HG03457 (cell line): Measurements from ENCODE around the gene UBD.

ENCODE experiments used
- ATAC-seq: cut with Tn5 transposase; IDR thresholded peaks from one replicate; pipeline ENCODE4 v1.9.1; 2021; ENCODE audit warnings: moderate number of reproducible peaks; ENCODE audit not compliant: unreplicated experiment

Gene UBD

DNA sequence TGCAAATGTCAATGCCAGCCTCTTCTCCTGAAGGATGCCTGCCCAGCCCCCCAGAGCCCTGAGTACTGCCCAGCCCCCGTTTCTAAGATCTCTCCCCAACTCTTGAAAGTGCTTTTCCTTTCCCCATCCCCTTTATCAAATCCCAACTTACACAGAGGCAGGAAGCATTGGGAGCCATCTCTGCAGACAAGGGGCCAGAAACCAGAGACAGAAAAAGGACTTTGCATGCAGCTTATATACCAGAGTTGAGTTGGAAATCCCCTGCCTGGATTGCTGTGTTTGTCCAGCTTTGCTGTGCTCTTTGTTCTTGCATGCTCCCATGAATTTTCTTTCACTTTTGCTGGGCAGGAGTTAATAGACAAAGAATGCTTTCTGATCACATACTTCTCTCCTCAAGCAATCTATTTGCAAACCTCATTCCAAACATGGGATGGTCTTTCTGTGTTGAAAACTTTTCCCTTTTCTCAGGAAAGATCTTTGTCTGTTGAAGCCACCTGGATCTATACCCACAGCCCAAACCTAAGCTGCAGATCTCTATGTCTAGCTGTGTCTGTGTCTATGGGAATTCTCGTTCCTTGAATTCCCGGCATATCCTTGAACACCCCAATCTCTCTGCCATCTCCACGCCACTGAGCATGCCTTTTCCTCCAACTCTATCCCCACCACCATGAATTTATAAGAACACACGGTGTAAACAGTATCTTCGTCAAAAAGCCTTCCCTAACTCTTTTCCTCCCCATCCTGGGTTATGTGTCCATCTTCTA lies at the start of gene UBD:
UBD (minus strand) TSS at position 209 of the 764 bp plus-strand sequence; CDS start at position 178, 31 bp downstream.
- no peak for ATAC-seq

GRCh38 chr6:29608131-29608530 lies 48.6 kb upstream of the UBD start:
- ATAC-seq, result no peak

- ATAC-seq, result no peak
These were observed 44.4 kb upstream of the UBD start for GRCh38 chr6:29603930-29604329.

- no peak for ATAC-seq
These were observed 43.9 kb upstream of the UBD start for GRCh38 chr6:29603456-29603855.

DNA sequence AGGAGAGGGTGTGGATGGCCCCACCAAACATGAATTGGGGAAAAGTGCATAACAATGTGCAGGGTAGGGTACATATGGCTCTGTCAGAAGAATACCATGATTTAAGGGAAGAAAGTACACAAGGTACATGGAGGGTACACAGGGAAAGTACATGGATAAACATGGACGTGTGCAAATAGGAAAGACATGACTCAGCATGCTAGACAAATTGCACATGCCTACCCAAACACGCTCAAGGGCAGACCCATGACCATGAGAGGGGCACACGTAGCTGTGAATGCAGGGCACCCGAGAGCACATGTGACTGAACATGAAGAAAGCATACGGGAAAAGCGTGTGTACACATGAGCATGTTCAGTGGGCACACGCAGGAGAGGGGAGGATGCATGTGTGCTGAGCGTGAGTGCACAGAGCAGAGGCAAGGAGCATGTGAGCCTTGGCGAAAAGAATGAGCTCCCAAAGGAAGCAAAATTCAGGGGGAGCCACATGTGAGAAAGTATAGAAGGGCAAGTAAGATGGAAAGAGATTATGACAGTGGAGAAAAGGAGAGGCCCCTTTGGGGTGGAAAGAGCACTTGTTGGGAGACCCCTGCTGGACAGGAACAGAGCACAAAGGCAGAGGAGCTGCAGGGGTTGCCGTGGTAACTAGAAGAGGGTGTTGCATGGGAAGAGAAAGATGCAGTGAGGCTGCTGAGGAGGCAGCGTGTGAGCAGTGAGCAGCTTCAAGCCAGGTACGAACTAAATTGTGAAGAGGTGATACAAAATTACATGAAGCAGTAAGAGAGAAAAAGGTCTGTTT lies 43.2 kb upstream of the UBD start:
- no peak for ATAC-seq

DNA sequence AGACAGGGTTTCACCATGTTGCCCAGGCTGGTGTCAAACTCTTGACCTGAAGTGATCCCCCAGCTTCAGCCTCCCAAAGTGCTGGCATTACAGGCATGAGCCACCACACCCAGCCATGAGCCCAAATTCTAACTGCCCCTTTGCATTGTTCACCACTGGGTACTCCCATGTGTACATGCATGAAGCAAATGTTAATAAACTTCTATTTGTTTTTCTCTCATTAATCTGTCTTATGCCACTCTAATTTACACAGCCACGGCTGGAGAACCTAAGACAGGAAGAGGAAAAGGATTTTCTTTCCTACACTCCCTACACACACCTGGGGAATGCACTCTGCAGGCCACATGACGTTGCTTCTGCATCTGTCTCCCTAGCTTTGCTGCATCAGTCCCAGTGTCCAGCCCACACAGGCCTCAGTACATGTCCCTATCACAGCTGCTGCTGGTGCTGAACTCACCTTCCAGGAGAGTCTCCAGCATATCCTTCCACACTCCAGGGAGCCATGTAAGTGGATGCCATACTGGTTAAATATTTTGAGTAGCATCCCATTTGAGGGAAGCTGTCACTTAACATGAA lies 38.7 kb upstream of the UBD start:
- no peak for ATAC-seq

DNA sequence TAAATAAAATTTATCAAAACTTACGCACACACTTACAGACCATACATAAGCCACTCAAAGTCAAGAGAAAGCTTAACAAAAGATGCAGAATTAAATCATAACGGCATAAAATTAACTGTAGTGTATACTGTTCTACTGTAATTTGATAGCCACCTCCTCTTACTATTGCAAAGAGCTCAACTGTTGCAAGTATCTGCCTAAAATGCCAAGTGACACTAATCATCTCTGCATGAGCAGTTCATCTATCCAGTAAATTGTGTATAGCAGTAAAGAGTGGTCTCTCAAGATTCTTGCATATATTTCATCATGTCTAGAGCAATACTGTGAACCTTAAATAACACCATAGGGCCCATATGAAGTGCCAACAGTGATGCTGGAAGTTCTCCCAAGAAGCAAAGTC lies 37.7 kb upstream of the UBD start:
- ATAC-seq, result no peak

DNA sequence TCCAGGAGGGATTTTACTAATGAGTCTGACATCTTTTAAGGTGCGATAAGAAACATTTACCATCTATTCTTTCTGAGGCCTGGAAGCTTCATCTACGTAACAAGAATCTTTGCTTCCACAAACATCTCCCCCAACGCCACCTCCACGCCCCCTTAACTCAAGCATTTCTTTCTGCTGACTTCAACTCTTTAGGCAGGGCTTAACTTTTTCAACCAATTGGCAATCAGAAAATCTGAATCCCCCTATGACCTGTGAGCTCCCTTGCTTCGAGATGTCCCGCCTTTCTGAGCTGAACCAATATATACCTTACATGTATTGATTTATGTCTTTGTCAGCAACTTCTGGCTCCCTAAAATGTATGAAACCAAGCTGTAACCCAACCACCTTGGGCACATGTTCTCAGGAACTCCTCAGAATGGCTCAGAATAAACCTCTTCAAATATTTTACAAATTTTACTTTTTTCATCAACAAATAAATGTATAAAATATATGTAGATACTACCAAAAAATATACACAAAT lies 36.9 kb upstream of the UBD start:
- ATAC-seq, result no peak

DNA sequence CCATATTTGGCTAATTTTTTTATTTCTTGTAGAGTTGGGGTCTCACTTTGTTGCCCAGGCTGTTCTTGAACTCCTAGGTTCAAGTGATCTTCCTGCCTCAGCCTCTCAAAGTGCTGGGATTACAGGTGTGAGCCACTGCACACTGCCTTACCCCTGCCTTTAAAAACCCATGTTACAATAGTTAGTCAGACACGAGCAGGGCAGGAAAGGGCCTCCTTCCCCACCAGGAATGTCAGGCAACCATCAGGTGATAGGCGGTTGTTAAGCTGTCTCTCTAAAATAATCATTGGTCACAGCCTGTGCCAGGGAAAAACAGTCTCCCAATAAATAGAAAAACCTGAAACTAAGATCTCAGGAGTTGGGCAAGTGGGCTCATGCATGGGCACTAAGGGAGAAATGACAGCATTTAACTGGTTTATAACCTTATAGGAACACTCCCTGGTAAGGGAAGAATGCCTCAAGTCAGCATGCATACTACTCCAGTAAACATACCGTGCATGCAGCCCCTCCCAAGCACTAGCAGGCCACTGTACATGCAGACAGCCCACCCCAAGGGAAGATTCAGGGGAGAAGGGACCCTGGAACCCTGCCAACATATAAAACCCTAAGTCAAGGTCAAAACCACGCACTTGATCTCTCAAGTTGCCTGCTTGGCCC lies 33.8 kb upstream of the UBD start:
- ATAC-seq, result no peak

- ATAC-seq, result no peak
These were observed 32.1 kb upstream of the UBD start for GRCh38 chr6:29591677-29592076.

DNA sequence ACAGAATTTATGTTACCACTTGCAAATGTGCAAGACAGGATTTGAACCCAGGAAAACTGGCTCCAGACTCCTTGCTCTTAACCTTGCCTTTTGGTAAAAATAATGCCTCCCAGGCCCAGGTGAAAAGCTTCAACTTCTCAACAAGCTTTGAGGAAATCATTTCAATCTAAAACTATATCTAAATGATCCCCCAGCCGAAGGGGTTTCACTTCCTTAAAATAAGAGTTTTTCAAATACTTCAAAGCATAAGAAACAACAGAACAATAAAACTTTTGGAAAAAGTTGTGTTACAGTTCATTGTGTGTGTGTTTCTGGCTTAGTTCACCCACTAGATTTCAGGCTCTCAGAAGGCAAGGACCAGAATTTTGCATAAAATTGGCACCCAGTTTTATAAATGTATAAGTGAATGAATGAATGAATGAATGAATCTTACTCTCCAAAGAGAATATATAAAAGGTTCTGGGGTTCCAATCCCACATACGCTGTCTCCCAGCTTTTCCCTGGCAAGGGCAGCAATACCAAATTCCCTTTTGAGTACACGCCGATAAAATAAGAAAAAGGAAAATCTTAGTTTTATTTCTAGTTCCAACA lies 30.8 kb upstream of the UBD start:
- ATAC-seq, result no peak

GRCh38 chr6:29589423-29590048 lies 30.0 kb upstream of the UBD start:
- no peak for ATAC-seq

DNA sequence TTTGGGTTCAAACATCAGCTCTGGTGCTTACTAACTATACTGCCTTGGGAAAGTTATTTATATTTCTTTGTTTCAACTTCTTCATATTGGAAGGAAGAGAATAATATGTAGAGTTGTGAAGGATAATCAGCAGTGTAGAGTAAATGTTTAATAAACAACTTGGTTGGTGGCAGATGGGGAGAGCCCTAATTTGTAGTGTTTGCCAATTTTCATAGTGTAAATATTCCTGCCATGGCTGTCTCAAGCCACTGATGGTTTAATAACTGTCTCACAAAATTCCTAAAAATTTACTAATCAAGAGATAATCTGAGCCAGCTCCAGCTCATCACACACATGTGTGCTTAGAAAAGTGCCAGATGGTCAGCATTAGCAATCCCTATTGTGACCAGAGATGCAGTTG lies 25.3 kb upstream of the UBD start, which contains the start of gene OR2H2:
OR2H2 (plus strand) TSS at position 301 of the 400 bp plus-strand sequence. CDS start 2,824 bp downstream, outside the sequence.
- no peak for ATAC-seq

DNA sequence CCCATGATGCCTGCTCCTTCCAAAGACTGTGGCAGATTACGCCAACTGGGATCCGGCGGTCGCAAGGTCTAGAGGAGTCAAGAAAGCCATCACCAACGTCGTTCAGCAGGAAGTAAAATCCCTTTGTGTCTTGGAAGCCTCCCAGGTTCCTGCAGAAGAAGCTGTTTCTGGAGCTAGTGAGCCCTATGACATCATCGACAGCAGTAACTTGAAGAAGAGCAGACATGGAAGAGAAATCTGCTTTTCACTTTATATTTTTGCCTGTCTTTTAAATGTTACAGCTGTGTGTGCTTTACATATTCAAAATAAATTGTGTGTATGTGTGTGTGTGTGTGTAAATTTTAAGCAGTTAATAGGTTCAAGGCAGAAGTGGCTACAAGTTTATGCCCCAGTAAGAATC lies 18.0 kb upstream of the UBD start:
- no peak for ATAC-seq

DNA sequence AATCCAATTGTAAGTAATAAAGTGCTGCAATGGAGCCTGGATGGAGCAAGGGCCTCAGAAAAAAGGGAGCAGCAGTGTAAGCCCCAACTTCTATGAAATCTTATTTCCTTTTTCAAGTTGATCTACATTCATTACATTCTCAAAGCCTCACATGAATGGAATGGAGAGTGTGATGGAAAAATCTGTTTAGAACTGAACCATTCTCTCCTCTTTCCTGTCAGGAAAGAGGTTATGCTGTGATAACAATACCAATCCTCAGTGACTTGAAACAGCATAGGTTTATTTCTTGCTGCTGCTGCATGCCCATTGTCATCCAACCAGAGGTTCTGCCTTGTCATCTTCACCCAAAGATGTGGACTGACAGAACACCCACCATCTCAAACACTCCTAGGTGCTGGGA lies 16.5 kb upstream of the UBD start:
- ATAC-seq, result no peak

GRCh38 chr6:29567991-29568390 lies 8.5 kb upstream of the UBD start:
- ATAC-seq, result no peak

DNA sequence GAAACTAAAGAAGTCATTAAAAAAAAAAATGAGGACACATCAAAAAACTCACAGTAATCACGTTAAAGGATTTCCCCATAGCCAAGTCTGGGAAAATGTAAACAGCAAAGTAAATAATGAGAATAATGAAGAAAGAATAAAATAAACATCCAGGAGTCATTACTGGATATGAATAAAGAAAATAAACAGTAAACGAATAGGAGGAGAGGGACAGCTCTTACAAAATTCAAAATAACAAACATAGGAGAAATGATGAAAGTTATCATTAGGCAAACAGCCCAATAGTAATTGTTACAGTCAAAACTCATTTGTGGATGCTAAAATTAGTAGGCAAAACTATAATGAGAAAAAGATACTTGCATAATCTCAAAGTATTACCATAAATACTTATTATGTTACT lies 8.0 kb upstream of the UBD start:
- ATAC-seq, result no peak

DNA sequence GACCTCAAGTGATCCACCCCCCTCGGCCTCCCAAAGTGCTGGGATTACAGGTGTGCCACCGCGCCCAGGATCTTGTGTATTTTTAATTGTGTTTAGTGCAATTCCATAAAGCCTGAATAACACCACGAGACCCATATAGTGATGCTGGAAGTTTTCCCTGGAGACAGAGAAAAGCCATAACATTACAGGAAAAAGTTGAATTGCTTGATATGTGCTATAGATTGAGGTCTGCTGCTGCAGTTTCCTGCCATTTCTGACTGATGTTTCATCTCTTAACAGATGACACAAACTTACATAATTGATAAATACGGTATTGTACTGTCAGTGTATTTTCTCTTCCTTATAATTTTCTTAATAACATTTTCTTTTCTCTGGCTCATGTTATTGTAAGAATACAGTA lies 7.3 kb upstream of the UBD start:
- no peak for ATAC-seq

GRCh38 chr6:29564875-29565274 lies 5.3 kb upstream of the UBD start:
- ATAC-seq, result no peak

DNA sequence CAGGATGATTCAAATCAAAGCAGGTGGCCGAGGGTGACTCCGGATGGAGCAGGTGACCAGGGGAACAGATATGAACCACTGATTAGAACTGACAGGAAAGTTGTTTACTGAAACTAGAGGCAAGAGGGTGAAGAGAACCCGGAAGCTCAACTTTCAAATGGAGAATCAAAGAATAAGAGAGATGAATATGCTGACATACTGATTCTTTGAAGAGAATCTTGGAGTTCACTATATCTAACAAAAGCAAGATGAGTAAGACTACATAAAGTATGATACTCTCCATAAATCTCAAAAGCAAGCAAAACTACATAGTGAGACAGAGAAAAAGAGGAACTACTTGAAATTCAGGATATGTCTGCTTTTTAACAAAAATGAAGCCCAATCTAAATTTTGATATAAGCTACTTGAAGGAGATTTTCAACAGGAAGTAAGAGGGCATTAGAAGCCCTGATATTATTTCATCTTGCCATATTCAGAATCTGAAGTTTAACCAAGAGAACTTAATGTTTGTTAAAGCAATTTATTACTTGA lies 4.0 kb upstream of the UBD start:
- no peak for ATAC-seq
